NCI-H524 treated with DMSO at 0.1 percent for 48 hours (cell line): ENCODE data around the gene COL4A3.

Source experiments
- DNase-seq: peaks from one replicate; lab custom pipeline; 2025; lab: John Stamatoyannopoulos, UW

The COL4A3 gene

GRCh38 chr2:227163998-227164762 is at the start of gene COL4A3, which contains the start of gene COL4A4:
TSS of gene COL4A3 (plus strand) at chr2:227164624. CDS start at chr2:227164727, 103 bp downstream.
TSS of gene COL4A4 (minus strand) at chr2:227164205. CDS start at chr2:227147483, 16,722 bp downstream.
- DNase-seq, result no peak

- no peak for DNase-seq
These were observed 48.7 kb upstream of the COL4A3 start for GRCh38 chr2:227115761-227116160.

GRCh38 chr2:227117027-227117426 is 47.4 kb upstream of the COL4A3 start:
- DNase-seq, result no peak

- DNase-seq, result no peak
These were observed 46.6 kb upstream of the COL4A3 start for GRCh38 chr2:227117852-227118251.

- no peak for DNase-seq
These were observed 46.1 kb upstream of the COL4A3 start for GRCh38 chr2:227118353-227118752.

- no peak for DNase-seq
These were observed 40.7 kb upstream of the COL4A3 start for GRCh38 chr2:227123697-227124096.

- DNase-seq, result no peak
These were observed 39.6 kb upstream of the COL4A3 start for GRCh38 chr2:227124811-227125210.

GRCh38 chr2:227125506-227125905 is 38.9 kb upstream of the COL4A3 start:
- no peak for DNase-seq

GRCh38 chr2:227127201-227127600 is 37.2 kb upstream of the COL4A3 start:
- no peak for DNase-seq

GRCh38 chr2:227130636-227131035 is 33.8 kb upstream of the COL4A3 start:
- no peak for DNase-seq

- no peak for DNase-seq
These were observed 31.4 kb upstream of the COL4A3 start for GRCh38 chr2:227132986-227133385.

- DNase-seq, result no peak
These were observed 29.8 kb upstream of the COL4A3 start for GRCh38 chr2:227134591-227134990.

GRCh38 chr2:227141301-227141700 is 23.1 kb upstream of the COL4A3 start:
- DNase-seq, result no peak

- no peak for DNase-seq
These were observed 20.5 kb upstream of the COL4A3 start for GRCh38 chr2:227143895-227144294.

GRCh38 chr2:227146456-227146855 is 18.0 kb upstream of the COL4A3 start:
- no peak for DNase-seq

- DNase-seq, result no peak
These were observed 17.4 kb upstream of the COL4A3 start for GRCh38 chr2:227147023-227147422.

- DNase-seq, result no peak
These were observed 16.3 kb upstream of the COL4A3 start for GRCh38 chr2:227148106-227148505.

- DNase-seq, result no peak
These were observed 14.0 kb upstream of the COL4A3 start for GRCh38 chr2:227150222-227150936.

- no peak for DNase-seq
These were observed 12.2 kb upstream of the COL4A3 start for GRCh38 chr2:227152093-227152766.

GRCh38 chr2:227153307-227153706 is 11.1 kb upstream of the COL4A3 start:
- DNase-seq, result no peak

GRCh38 chr2:227153758-227154486 is 10.5 kb upstream of the COL4A3 start:
- no peak for DNase-seq
